GOT3 (cell line): ENCODE data around the gene TLCD1.
"Not testable (repeated sequence)": the region's sequence is repeated elsewhere in the genome, so short reads cannot be mapped to it uniquely, and the experiment has no call there.

Experiments used
- DNase-seq: peaks from one replicate; lab custom pipeline; 2025; ENCODE audit warnings: mixed read lengths; lab: John Stamatoyannopoulos, UW

Gene TLCD1

GRCh38 chr17:28728364-28729200, 2.5 kb upstream of the TLCD1 start, which contains the start of gene NEK8:
Gene NEK8, plus strand, starts transcription at chr17:28728788. Its CDS starts 26 bp downstream, at chr17:28728814.
- peak; percentile 80 for DNase-seq

- peak; percentile 74 for DNase-seq
These were observed 826 bp upstream of the TLCD1 start for GRCh38 chr17:28726627-28727491.

- DNase-seq, result peak; percentile 53
These were observed 290 bp downstream of the TLCD1 start for GRCh38 chr17:28725660-28726225.

GRCh38 chr17:28725166-28725659, 820 bp downstream of the TLCD1 start:
- DNase-seq, result no peak

GRCh38 chr17:28724500-28725165, 1.4 kb downstream of the TLCD1 start:
- no peak for DNase-seq

GRCh38 chr17:28723836-28724499, 2.1 kb downstream of the TLCD1 start:
- DNase-seq, result not testable (repeated sequence)

- DNase-seq, result no peak
These were observed 2.7 kb downstream of the TLCD1 start for GRCh38 chr17:28723159-28723835.

GRCh38 chr17:28722417-28723158, 3.4 kb downstream of the TLCD1 start:
- DNase-seq, result no peak

GRCh38 chr17:28720997-28721329, 5.1 kb downstream of the TLCD1 start:
- DNase-seq, result not testable (repeated sequence)

GRCh38 chr17:28720247-28720996, 5.6 kb downstream of the TLCD1 start:
- DNase-seq, result no peak

GRCh38 chr17:28719021-28719433, 7.0 kb downstream of the TLCD1 start:
- no peak for DNase-seq

- DNase-seq, result no peak
These were observed 7.6 kb downstream of the TLCD1 start for GRCh38 chr17:28718333-28719020.

GRCh38 chr17:28717578-28718332, 8.3 kb downstream of the TLCD1 start, which contains the start of gene RAB34:
Gene RAB34, minus strand, starts transcription at chr17:28717868. Its CDS starts 602 bp downstream, at chr17:28717266.
- DNase-seq, result peak; percentile 78

- DNase-seq, result no peak
These were observed 9.1 kb downstream of the TLCD1 start for GRCh38 chr17:28716740-28717577.

- no peak for DNase-seq
These were observed 10.8 kb downstream of the TLCD1 start for GRCh38 chr17:28715217-28715616.

- DNase-seq, result no peak
These were observed 11.8 kb downstream of the TLCD1 start for GRCh38 chr17:28714281-28714680.
